HCT116 (cell line): ENCODE measurements around the gene ABHD2. TPM values are rescaled to one million over a fixed set of nuclear protein-coding genes. Genes with fewer than 3 reads are reported as not detected.

ENCODE experiments used
- ATAC-seq: fragments of 200-7000 bp; cut with Tn5 transposase; 2 replicates; pipeline ENCODE4 v1.9.1; 2020; ENCODE audit warnings: mild to moderate bottlenecking, moderate library complexity
- BruUV-seq: library from RNA; stranded (reverse); fragments of 400-500 nt; replicated peaks from 2 replicates; lab custom pipeline; 2021; lab: Mats Ljungman, UMichigan
- CTCF ChIA-PET: fragments of 300-600 bp; sonication (Branson Sonifier 250); formaldehyde crosslinking; loops from one replicate; lab custom pipeline; 2021; ENCODE audit warnings: antibody characterized with exemption; lab: Charles Lee
- POLR2A ChIA-PET: fragments of 300-600, 350-600 bp; sonication (Branson Sonifier 250); formaldehyde crosslinking; loops from one replicate; lab custom pipeline; 2021; ENCODE audit warnings: antibody characterized with exemption; lab: Charles Lee
- RAD21 ChIA-PET, 2 experiments: fragments of 300-600 bp; sonication (Branson Sonifier 250); formaldehyde crosslinking; loops; one replicate each; lab custom pipeline; 2023; ENCODE audit warnings: low total read pairs in 2 of 2; ENCODE audit not compliant: uncharacterized antibody in 2 of 2, unreplicated experiment in 2 of 2, low non-redundant PET in 1 of 2; lab: Charles Lee
- DNase-seq: peaks from one replicate; pipeline ENCODE4 v3.0.0-alpha.2; 2010; ENCODE audit warnings: low read depth, low spot score
- H2AFZ ChIP-seq: fragments of 200-600 bp; shearing (Covaris generic), sonication (generic); 2 replicates; pipeline ENCODE4 v1.6.1; 2017; ENCODE audit warnings: low read depth, mixed run types, mixed read lengths, antibody characterized with exemption, low read length; ENCODE audit not compliant: poor library complexity, severe bottlenecking
- H3K27ac ChIP-seq: 2 replicates; pipeline ENCODE4 v1.5.1; 2012; ENCODE audit warnings: low read depth, low read length
- H3K27me3 ChIP-seq: fragments of 200-600 bp; sonication (generic); 2 replicates; pipeline ENCODE4 v1.6.1; 2016; ENCODE audit warnings: mixed run types, low read length, mixed read lengths; ENCODE audit not compliant: insufficient read depth
- H3K36me3 ChIP-seq, 2 experiments: fragments of 200-500 bp in 1 of 2; fragments of 200-600 bp in 1 of 2; sonication (Bioruptor generic) in 1 of 2; sonication (generic) in 1 of 2; 2 replicates each; pipeline versions ENCODE4 v1.5.1 to v1.6.1; 2014 to 2016; ENCODE audit warnings: low read length in 2 of 2, inconsistent platforms in 1 of 2, mixed read lengths in 1 of 2, mixed run types in 1 of 2; ENCODE audit not compliant: insufficient read depth in 2 of 2, control insufficient read depth in 1 of 2
- H3K4me1 ChIP-seq, 2 experiments: fragments of 200-600 bp in 1 of 2; sonication (generic) in 1 of 2; 2 replicates each; pipeline versions ENCODE4 v1.5.1 to v1.6.1; 2012 to 2017; ENCODE audit warnings: low read length in 2 of 2, inconsistent platforms in 1 of 2, mild to moderate bottlenecking in 1 of 2, mixed read lengths in 1 of 2, mixed run types in 1 of 2, moderate library complexity in 1 of 2; ENCODE audit not compliant: insufficient read depth in 2 of 2, control insufficient read depth in 1 of 2
- H3K4me2 ChIP-seq: fragments of 200-600 bp; sonication (generic); 2 replicates; pipeline ENCODE4 v1.6.1; 2017; ENCODE audit warnings: mixed run types, low read length, mixed read lengths
- H3K4me3 ChIP-seq, 2 experiments: fragments of 200-600 bp in 1 of 2; sonication (generic) in 1 of 2; replicated peaks in 1 of 2; 2 replicates each; pipeline ENCODE4 v1.5.1; 2011 to 2016; ENCODE audit warnings: low read length in 2 of 2, control low read depth in 1 of 2, low read depth in 1 of 2, mild to moderate bottlenecking in 1 of 2, mixed read lengths in 1 of 2, mixed run types in 1 of 2
- H3K79me2 ChIP-seq: fragments of 200-600 bp; sonication (generic); 2 replicates; pipeline ENCODE4 v1.6.1; 2017; ENCODE audit warnings: mild to moderate bottlenecking, mixed run types, low read length, moderate library complexity, mixed read lengths; ENCODE audit not compliant: insufficient read depth
- H3K9ac ChIP-seq: fragments of 200-600 bp; sonication (generic); 2 replicates; pipeline ENCODE4 v1.6.1; 2016; ENCODE audit warnings: low read length, mixed read lengths
- H3K9me2 ChIP-seq: fragments of 200-600 bp; sonication (generic), shearing (Covaris generic); 2 replicates; pipeline ENCODE4 v1.6.1; 2017; ENCODE audit warnings: mixed run types, mild to moderate bottlenecking, moderate library complexity; ENCODE audit not compliant: insufficient read depth
- H3K9me3 ChIP-seq, 2 experiments: fragments of 200-500 bp in 1 of 2; fragments of 200-600 bp in 1 of 2; sonication (Bioruptor generic) in 1 of 2; sonication (generic) in 1 of 2; 2 replicates each; pipeline ENCODE4 v1.6.1; 2014 to 2017; ENCODE audit warnings: low read length in 2 of 2, mixed read lengths in 2 of 2, inconsistent platforms in 1 of 2, low read depth in 1 of 2, mild to moderate bottlenecking in 1 of 2, mixed run types in 1 of 2, moderate library complexity in 1 of 2; ENCODE audit not compliant: control insufficient read depth in 1 of 2, insufficient read depth in 1 of 2
- H4K20me1 ChIP-seq: fragments of 200-600 bp; sonication (generic), shearing (Covaris generic); 2 replicates; pipeline ENCODE4 v1.6.1; 2017; ENCODE audit warnings: mixed run types, mild to moderate bottlenecking, moderate library complexity; ENCODE audit not compliant: insufficient read depth
- CEBPB ChIP-seq: IDR thresholded peaks from 2 replicates; pipeline ENCODE4 v1.6.1; 2012; ENCODE audit warnings: low read depth
- EGR1 ChIP-seq: IDR thresholded peaks from 2 replicates; pipeline ENCODE4 v1.6.1; 2012; ENCODE audit warnings: low read depth
- EZH2 ChIP-seq: fragments of 200-600 bp; sonication (generic); IDR thresholded peaks from 2 replicates; pipeline ENCODE4 v1.6.1; 2017; ENCODE audit warnings: antibody characterized with exemption, mixed run types
- FOSL1 ChIP-seq: IDR thresholded peaks from 2 replicates; pipeline ENCODE4 v1.6.1; 2012; ENCODE audit warnings: low read depth
- JUND ChIP-seq: IDR thresholded peaks from 2 replicates; pipeline ENCODE4 v1.6.1; 2012
- SP1 ChIP-seq: IDR thresholded peaks from 2 replicates; pipeline ENCODE4 v1.6.1; 2012; ENCODE audit warnings: low read depth
- TCF7L2 ChIP-seq: IDR thresholded peaks from 2 replicates; pipeline ENCODE4 v1.7.0; 2011; ENCODE audit warnings: borderline replicate concordance, inconsistent platforms; ENCODE audit not compliant: insufficient read depth, insufficient read length; ENCODE audit errors: extremely low read depth
- YY1 ChIP-seq: IDR thresholded peaks from 2 replicates; pipeline ENCODE4 v1.6.1; 2011; ENCODE audit warnings: low read length, low read depth, moderate library complexity, mild to moderate bottlenecking; ENCODE audit not compliant: insufficient replicate concordance; ENCODE audit errors: extremely low read depth
- ZFX ChIP-seq: fragments of 450-650 bp; IDR thresholded peaks from 2 replicates; pipeline ENCODE4 v1.6.1; 2017
- ZNF274 ChIP-seq: fragments of 200-500 bp; sonication (Bioruptor generic); IDR thresholded peaks from 2 replicates; pipeline ENCODE4 v1.6.1; 2014; ENCODE audit warnings: mild to moderate bottlenecking, low read depth, low read length, inconsistent platforms
- intact Hi-C: fragments of 100-400 bp; cut with micrococcal nuclease; formaldehyde crosslinking; loops from 2 replicates; pipeline ENCODE4 v1.10.0; 2022
- total RNA-seq: library from RNA; stranded (reverse); gene quantifications from one replicate; pipeline ENCODE4 v1.2.1, GENCODE V29; 2021; ENCODE audit not compliant: unreplicated experiment
- TF ChIP-seq, protein P1 (sequence below): IDR thresholded peaks from 2 replicates; pipeline ENCODE4 v1.6.1; 2012
- TF ChIP-seq, protein P2 (sequence below): IDR thresholded peaks from 2 replicates; pipeline ENCODE4 v1.6.1; 2012; ENCODE audit warnings: low read depth
- TF ChIP-seq, protein P3 (sequence below): IDR thresholded peaks from 2 replicates; pipeline ENCODE4 v1.6.1; 2011; ENCODE audit warnings: mild to moderate bottlenecking, low read length, moderate library complexity; ENCODE audit not compliant: insufficient replicate concordance; ENCODE audit errors: extremely low read depth

The ABHD2 gene
- total RNA-seq, 1 experiment from 2014 or later: 40.8 TPM

DNA sequence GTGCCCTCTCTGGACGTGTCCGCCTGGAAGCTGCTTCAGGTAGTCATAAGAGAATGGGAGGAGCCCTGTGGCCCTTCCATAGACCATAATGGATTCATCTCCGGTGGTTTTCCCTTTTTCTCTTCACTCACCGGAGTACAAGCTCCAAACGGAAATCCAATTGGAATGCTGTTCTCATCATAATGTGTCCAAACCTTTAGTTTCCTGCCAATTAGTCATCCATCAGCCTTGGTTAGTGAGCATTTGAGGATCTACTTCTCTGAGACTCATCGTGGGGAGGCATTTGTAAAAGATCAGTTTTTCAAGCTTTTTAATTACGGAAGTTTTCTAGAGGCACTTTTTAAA is 34.9 kb downstream of the ABHD2 start:
- no TSS peak for BruUV-seq
- Histone ChIP-seq H3K79me2 (no peaks in the 10 kb centered on the region), H3K4me3 (no peak overlapping the region), H3K4me1 (peaks cover 0 to 14% of the 10 kb centered on the region in 2 experiments; a peak in 2 of 4 replicates), H3K36me3 (no peaks in the 10 kb centered on the region), H2AFZ (no peak overlapping the region), H3K9ac (no peak overlapping the region), H3K4me2 (no peak overlapping the region), H3K9me2 (no peaks in the 10 kb centered on the region), H4K20me1 (no peaks in the 10 kb centered on the region), H3K9me3 (no peaks in the 10 kb centered on the region), H3K27ac (no peak overlapping the region), H3K27me3 (no peaks in the 10 kb centered on the region)
- intact Hi-C loops: no loop called here
- DNase-seq (no peak), ATAC-seq (no peak)
- ChIA-PET RAD21 (no interaction called here), CTCF (interaction anchor here (1.5 kb wide), 1 partner anchor 10 kb away, joined by 4 read pairs; no protein-coding TSS in a partner anchor), POLR2A (no interaction called here)
- TF ChIP-seq, protein P1, sequence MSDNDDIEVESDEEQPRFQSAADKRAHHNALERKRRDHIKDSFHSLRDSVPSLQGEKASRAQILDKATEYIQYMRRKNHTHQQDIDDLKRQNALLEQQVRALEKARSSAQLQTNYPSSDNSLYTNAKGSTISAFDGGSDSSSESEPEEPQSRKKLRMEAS: no peak
- TF ChIP-seq JUND (no peak), ZFX (no peak), EZH2 (no peak), SP1 (no peak), CEBPB (no peak), TCF7L2 (no peak), EGR1 (no peak)

DNA sequence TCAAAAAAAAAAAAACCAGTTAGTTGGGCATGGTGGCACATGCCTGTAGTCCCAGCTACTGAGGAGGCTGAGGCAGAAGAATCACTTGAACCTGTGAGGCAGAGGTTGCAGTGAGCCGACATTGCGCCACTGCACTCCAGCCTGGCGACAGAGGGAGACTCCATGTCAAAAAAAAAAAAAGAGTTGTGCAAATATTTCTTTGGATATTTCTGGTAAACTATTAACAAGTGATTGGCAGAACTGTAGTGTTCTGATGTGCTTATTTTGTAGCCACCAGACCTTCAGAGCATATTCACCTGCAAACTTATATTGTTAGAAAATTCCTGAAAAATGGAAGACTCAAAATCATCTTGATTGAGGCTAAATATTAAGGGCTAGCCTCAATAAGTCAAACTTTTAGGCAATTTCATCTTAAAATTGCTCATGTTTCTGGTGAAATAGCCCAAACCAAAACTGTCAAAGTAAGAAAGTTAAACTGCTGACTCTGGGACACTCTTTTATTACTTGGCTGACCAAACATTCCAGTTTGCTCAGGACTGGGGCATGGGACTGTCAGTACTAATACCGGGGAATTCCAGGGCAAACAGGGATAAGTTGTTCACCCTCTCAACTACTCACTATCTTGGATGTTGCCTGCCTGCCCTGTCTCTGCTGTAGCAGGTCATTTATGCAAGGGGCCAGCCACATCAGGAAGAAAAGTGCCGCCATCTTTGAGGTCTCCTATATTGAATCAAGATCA is 37.0 kb downstream of the ABHD2 start:
- intact Hi-C loops: loop anchor here (5.0 kb wide), 2 partner anchors 48 to 233 kb away; no protein-coding TSS in a partner anchor
- TF ChIP-seq ZNF274 (no peak), FOSL1 (no peak), EZH2 (no peak), YY1 (no peak), CEBPB (no peak)
- TF ChIP-seq, protein P2, sequence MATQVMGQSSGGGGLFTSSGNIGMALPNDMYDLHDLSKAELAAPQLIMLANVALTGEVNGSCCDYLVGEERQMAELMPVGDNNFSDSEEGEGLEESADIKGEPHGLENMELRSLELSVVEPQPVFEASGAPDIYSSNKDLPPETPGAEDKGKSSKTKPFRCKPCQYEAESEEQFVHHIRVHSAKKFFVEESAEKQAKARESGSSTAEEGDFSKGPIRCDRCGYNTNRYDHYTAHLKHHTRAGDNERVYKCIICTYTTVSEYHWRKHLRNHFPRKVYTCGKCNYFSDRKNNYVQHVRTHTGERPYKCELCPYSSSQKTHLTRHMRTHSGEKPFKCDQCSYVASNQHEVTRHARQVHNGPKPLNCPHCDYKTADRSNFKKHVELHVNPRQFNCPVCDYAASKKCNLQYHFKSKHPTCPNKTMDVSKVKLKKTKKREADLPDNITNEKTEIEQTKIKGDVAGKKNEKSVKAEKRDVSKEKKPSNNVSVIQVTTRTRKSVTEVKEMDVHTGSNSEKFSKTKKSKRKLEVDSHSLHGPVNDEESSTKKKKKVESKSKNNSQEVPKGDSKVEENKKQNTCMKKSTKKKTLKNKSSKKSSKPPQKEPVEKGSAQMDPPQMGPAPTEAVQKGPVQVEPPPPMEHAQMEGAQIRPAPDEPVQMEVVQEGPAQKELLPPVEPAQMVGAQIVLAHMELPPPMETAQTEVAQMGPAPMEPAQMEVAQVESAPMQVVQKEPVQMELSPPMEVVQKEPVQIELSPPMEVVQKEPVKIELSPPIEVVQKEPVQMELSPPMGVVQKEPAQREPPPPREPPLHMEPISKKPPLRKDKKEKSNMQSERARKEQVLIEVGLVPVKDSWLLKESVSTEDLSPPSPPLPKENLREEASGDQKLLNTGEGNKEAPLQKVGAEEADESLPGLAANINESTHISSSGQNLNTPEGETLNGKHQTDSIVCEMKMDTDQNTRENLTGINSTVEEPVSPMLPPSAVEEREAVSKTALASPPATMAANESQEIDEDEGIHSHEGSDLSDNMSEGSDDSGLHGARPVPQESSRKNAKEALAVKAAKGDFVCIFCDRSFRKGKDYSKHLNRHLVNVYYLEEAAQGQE: no peak
- TF ChIP-seq, protein P3, sequence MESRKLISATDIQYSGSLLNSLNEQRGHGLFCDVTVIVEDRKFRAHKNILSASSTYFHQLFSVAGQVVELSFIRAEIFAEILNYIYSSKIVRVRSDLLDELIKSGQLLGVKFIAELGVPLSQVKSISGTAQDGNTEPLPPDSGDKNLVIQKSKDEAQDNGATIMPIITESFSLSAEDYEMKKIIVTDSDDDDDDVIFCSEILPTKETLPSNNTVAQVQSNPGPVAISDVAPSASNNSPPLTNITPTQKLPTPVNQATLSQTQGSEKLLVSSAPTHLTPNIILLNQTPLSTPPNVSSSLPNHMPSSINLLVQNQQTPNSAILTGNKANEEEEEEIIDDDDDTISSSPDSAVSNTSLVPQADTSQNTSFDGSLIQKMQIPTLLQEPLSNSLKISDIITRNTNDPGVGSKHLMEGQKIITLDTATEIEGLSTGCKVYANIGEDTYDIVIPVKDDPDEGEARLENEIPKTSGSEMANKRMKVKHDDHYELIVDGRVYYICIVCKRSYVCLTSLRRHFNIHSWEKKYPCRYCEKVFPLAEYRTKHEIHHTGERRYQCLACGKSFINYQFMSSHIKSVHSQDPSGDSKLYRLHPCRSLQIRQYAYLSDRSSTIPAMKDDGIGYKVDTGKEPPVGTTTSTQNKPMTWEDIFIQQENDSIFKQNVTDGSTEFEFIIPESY: no peak
- RAD21 ChIA-PET: no interaction called here
- no peaks in the 10 kb centered on the region for H3K27me3 ChIP-seq
- H3K79me2 ChIP-seq: no peaks in the 10 kb centered on the region
- H3K9me3 ChIP-seq: no peaks in the 10 kb centered on the region
- peaks cover 0 to 17% of the 10 kb centered on the region in 2 experiments; a peak in 2 of 4 replicates for H3K4me1 ChIP-seq
- no peaks in the 10 kb centered on the region for H3K9me2 ChIP-seq
- no peaks in the 10 kb centered on the region for H4K20me1 ChIP-seq
- POLR2A ChIA-PET: no interaction called here
- no peak for DNase-seq
- H3K4me2 ChIP-seq: no peak overlapping the region
- no peak overlapping the region for H3K27ac ChIP-seq
- no peak overlapping the region for H3K4me3 ChIP-seq
- no peak overlapping the region for H2AFZ ChIP-seq
- ATAC-seq: no peak
- H3K36me3 ChIP-seq: no peaks in the 10 kb centered on the region
- no TSS peak for BruUV-seq
- CTCF ChIA-PET: no interaction called here
- no peak overlapping the region for H3K9ac ChIP-seq
